Measurements from ENCODE around the gene KCNK10. TPM values are rescaled to one million over a fixed set of nuclear protein-coding genes. Genes with fewer than 3 reads are reported as not detected.

KCNK10 gene
- total and polyA plus RNA-seq, 9 donors: 0.05 TPM; not detected in 8

- intact Hi-C loops (cut with DNase I): no loop called here
- 82 to 90% (median 83%) methylated on average over 1 of the region's 1 CpG for WGBS, 3 donors
- Histone ChIP-seq H3K4me3 (no peak overlapping the region), H3K9me3 (no peaks in the 10 kb centered on the region), H3K27ac (no peak overlapping the region), H3K27me3 (no peaks in the 10 kb centered on the region), H3K36me3 (no peaks in the 10 kb centered on the region), H3K4me1 (ENCODE audit: insufficient read depth) (no peaks in the 10 kb centered on the region)
- DNase-seq: no peak
- no peak for TF ChIP-seq POLR2A (IDR thresholded peaks at IDR 0.05)
- TF ChIP-seq CTCF (IDR thresholded peaks at IDR 0.05): no peak
- no peak for TF ChIP-seq EP300 (IDR thresholded peaks at IDR 0.05)
Observed at GRCh38 chr14:88137327-88137726, 185.7 kb downstream of the KCNK10 start.

Other genes with a start within 250 kb of the KCNK10 start
- 10 to 100 TPM; 20.3 to 56.0 (median 30.1) TPM for gene SPATA7, start 62.4 kb upstream of the KCNK10 start, total RNA-seq
- gene SPATA7, start 62.4 kb upstream of the KCNK10 start, polyA plus RNA-seq: 10 to 100 TPM; 14.3 to 21.8 TPM
- gene PTPN21, start 231.7 kb upstream of the KCNK10 start, total RNA-seq: 10 to 100 TPM; 12.0 to 42.6 (median 26.3) TPM
- gene PTPN21, start 231.7 kb upstream of the KCNK10 start, polyA plus RNA-seq: 10 to 100 TPM; 19.1 to 76.7 TPM
- gene ZC3H14, start 239.8 kb upstream of the KCNK10 start, total RNA-seq: 10 to 100 TPM; 50.4 to 63.2 (median 57.1) TPM
- 10 to 100 TPM; 30.2 to 61.7 TPM for gene ZC3H14, start 239.8 kb upstream of the KCNK10 start, polyA plus RNA-seq

Measured in ovary (tissue), 9 donors.